ENCODE results near the gene SPAG8. TPM values are rescaled to one million over a fixed set of nuclear protein-coding genes. Genes with fewer than 3 reads are reported as not detected.

Gene SPAG8
- total RNA-seq, 2 experiments from 2014 or later: 0.81 to 1.3 TPM

GRCh38 chr9:35771075-35771433 is 41.0 kb downstream of the SPAG8 start:
- Mint-ChIP-seq H3K9me3 (no peaks in the 10 kb centered on the region), H3K4me1 (ENCODE audit: low read depth) (peaks cover 21% of the 10 kb centered on the region), H3K27me3 (no peaks in the 10 kb centered on the region), H3K4me3 (no peak overlapping the region), H3K36me3 (ENCODE audit: low read depth) (peaks cover 5% of the 10 kb centered on the region), H3K27ac (no peak overlapping the region)
- H3K4me3 ChIP-seq (ENCODE audit: low read length): no peak overlapping the region
- ChIA-PET POLR2A (interaction anchor here (1.1 kb wide), 1 partner anchor 15 kb away, joined by 4 read pairs; no protein-coding TSS in a partner anchor), CTCF (no interaction called here)
- H3K4me1 ChIP-seq (ENCODE audit: insufficient read depth, low read length): peaks cover 4% of the 10 kb centered on the region
- no peaks in the 10 kb centered on the region for H3K9me3 ChIP-seq (ENCODE audit: control insufficient read depth in 1 of 2, insufficient read depth in 1 of 2, low read length in 2 of 2)
- no peaks in the 10 kb centered on the region for H3K27me3 ChIP-seq (ENCODE audit: control insufficient read depth in 1 of 2, insufficient read depth in 2 of 2, low read length in 2 of 2)
- DNase-seq (no peak), ATAC-seq (ENCODE audit: poor library complexity) (no peak)
- intact Hi-C loops (cut with DNase I, micrococcal nuclease): no loop called here
- H3K27ac ChIP-seq (ENCODE audit: low read depth in 1 of 2, low read length in 2 of 2): no peak overlapping the region
- peaks cover 13% of the 10 kb centered on the region for H3K36me3 ChIP-seq (ENCODE audit: insufficient read depth, low read length)
- TF ChIP-seq CTCF (IDR thresholded peaks at IDR 0.05): no peak

DNA sequence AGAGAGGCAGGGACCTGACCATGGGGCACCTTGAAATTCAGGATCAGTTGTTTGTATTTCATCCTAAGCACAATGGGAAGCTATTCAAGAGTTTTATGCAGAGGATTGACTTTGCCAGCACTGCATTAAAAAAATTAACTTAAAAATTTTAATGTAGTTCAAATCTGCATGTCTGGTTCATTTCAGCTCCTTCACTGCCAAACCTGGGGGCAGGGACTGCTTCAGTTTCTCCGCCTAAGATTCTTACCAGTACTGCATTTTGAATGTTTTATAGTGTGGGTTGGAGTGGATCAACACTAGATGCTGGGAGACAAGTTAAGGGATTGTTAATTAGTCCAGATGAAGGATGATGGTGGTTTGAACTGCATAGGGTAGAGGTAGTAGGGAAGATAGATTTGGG is 42.3 kb downstream of the SPAG8 start:
- no peak overlapping the region for H3K4me3 Mint-ChIP-seq
- intact Hi-C loops (cut with DNase I, micrococcal nuclease): no loop called here
- Histone ChIP-seq H3K4me1 (ENCODE audit: insufficient read depth, low read length) (peaks cover 4% of the 10 kb centered on the region), H3K4me3 (ENCODE audit: low read length) (no peak overlapping the region), H3K9me3 (ENCODE audit: control insufficient read depth in 1 of 2, insufficient read depth in 1 of 2, low read length in 2 of 2) (no peaks in the 10 kb centered on the region), H3K27me3 (ENCODE audit: control insufficient read depth in 1 of 2, insufficient read depth in 2 of 2, low read length in 2 of 2) (no peaks in the 10 kb centered on the region), H3K27ac (ENCODE audit: low read depth in 1 of 2, low read length in 2 of 2) (no peak overlapping the region), H3K36me3 (ENCODE audit: insufficient read depth, low read length) (peaks cover 13% of the 10 kb centered on the region)
- no peaks in the 10 kb centered on the region for H3K9me3 Mint-ChIP-seq
- H3K27me3 Mint-ChIP-seq: no peaks in the 10 kb centered on the region
- ChIA-PET CTCF (interaction anchor here (0.7 kb wide), 1 partner anchor 13 kb away, joined by 3 read pairs; no protein-coding TSS in a partner anchor), POLR2A (interaction anchor here (0.6 kb wide), 1 partner anchor 237 kb away, joined by 3 read pairs; no protein-coding TSS in a partner anchor)
- no peak for ATAC-seq (ENCODE audit: poor library complexity)
- DNase-seq: no peak
- TF ChIP-seq CTCF (IDR thresholded peaks at IDR 0.05): no peak
- H3K27ac Mint-ChIP-seq: no peak overlapping the region
- peaks cover 22% of the 10 kb centered on the region for H3K4me1 Mint-ChIP-seq (ENCODE audit: low read depth)
- no peaks in the 10 kb centered on the region for H3K36me3 Mint-ChIP-seq (ENCODE audit: low read depth)

GRCh38 chr9:35767458-35767857 is 44.6 kb downstream of the SPAG8 start:
- no peak overlapping the region for H3K27ac ChIP-seq (ENCODE audit: low read depth in 1 of 2, low read length in 2 of 2)
- H3K9me3 ChIP-seq (ENCODE audit: control insufficient read depth in 1 of 2, insufficient read depth in 1 of 2, low read length in 2 of 2): no peaks in the 10 kb centered on the region
- TF ChIP-seq CTCF (IDR thresholded peaks at IDR 0.05): no peak
- H3K4me3 Mint-ChIP-seq: no peak overlapping the region
- no peaks in the 10 kb centered on the region for H3K9me3 Mint-ChIP-seq
- no peak overlapping the region for H3K27ac Mint-ChIP-seq
- H3K36me3 ChIP-seq (ENCODE audit: insufficient read depth, low read length): peaks cover 13% of the 10 kb centered on the region
- H3K4me3 ChIP-seq (ENCODE audit: low read length): no peak overlapping the region
- H3K4me1 ChIP-seq (ENCODE audit: insufficient read depth, low read length): peaks cover 4% of the 10 kb centered on the region
- peaks cover 26% of the 10 kb centered on the region for H3K4me1 Mint-ChIP-seq (ENCODE audit: low read depth)
- POLR2A ChIA-PET: interaction anchor here (1.7 kb wide), 1 partner anchor 19 kb away, joined by 9 read pairs; the partner anchor contains the start of genes GBA2 and RGP1
- H3K27me3 Mint-ChIP-seq: no peaks in the 10 kb centered on the region
- H3K27me3 ChIP-seq (ENCODE audit: control insufficient read depth in 1 of 2, insufficient read depth in 2 of 2, low read length in 2 of 2): no peaks in the 10 kb centered on the region
- no peak for DNase-seq
- ATAC-seq (ENCODE audit: poor library complexity): no peak
- intact Hi-C loops (cut with DNase I, micrococcal nuclease): no loop called here
- H3K36me3 Mint-ChIP-seq (ENCODE audit: low read depth): no peaks in the 10 kb centered on the region
- CTCF ChIA-PET: interaction anchor here (1.0 kb wide), 1 partner anchor 23 kb away, joined by 4 read pairs; no protein-coding TSS in a partner anchor
